B cell (primary cell): ENCODE results near the gene CBX6.

Experiments
- EZH2 ChIP-seq: IDR thresholded peaks from 2 replicates; pipeline ENCODE4 v1.6.1; 2012; ENCODE audit warnings: borderline replicate concordance, low read depth, mild to moderate bottlenecking, moderate library complexity, low read length; ENCODE audit not compliant: insufficient read depth, poor library complexity, severe bottlenecking
- TF ChIP-seq, protein P1 (sequence below): fragments of 200-600 bp; IDR thresholded peaks from one replicate; pipeline ENCODE4 v1.8.0; 2022; ENCODE audit warnings: antibody characterized with exemption, mild to moderate bottlenecking

DNA sequence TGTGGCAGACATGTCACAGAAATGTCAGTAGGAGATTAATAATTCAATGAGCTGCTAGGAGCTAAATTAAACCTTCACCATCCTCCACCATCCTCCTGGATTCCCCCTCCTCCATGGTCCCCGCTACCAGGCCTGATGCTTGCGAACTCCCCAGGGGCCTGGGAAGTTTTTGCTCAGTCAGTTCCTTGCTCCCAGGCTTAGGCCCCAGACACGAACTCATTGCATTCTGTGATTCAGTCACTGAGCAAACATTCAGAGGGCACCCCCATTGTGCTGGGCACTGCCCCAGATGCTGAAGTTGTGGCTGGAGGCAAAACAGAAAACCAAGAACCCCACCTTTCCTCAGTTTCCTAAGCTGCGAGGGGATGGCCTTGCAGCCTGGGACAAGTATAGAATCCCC, 42.5 kb downstream of the CBX6 start:
- no peak for TF ChIP-seq EZH2
- TF ChIP-seq, protein P1, sequence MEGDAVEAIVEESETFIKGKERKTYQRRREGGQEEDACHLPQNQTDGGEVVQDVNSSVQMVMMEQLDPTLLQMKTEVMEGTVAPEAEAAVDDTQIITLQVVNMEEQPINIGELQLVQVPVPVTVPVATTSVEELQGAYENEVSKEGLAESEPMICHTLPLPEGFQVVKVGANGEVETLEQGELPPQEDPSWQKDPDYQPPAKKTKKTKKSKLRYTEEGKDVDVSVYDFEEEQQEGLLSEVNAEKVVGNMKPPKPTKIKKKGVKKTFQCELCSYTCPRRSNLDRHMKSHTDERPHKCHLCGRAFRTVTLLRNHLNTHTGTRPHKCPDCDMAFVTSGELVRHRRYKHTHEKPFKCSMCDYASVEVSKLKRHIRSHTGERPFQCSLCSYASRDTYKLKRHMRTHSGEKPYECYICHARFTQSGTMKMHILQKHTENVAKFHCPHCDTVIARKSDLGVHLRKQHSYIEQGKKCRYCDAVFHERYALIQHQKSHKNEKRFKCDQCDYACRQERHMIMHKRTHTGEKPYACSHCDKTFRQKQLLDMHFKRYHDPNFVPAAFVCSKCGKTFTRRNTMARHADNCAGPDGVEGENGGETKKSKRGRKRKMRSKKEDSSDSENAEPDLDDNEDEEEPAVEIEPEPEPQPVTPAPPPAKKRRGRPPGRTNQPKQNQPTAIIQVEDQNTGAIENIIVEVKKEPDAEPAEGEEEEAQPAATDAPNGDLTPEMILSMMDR = no peak
